ENCODE results near the gene OR10H3.
A peak's percentile ranks its signal among the peaks of the same experiment; 100 is the strongest.
"Not testable (repeated sequence)": the region's sequence is repeated elsewhere in the genome, so short reads cannot be mapped to it uniquely, and the experiment has no call there.

OR10H3 gene

GRCh38 chr19:15737722-15738121, at the start of gene OR10H3:
OR10H3 (plus strand) TSS chr19:15737985; CDS start chr19:15741393, 3,408 bp downstream.
- no peak for DNase-seq

- no peak for DNase-seq
These were observed 41.1 kb upstream of the OR10H3 start for GRCh38 chr19:15696654-15697194.

- no peak for DNase-seq
These were observed 35.8 kb upstream of the OR10H3 start for GRCh38 chr19:15701757-15702533.

- DNase-seq = peak; percentile 20 to 25
These were observed 35.3 kb upstream of the OR10H3 start for GRCh38 chr19:15702534-15702930.

- no peak for DNase-seq
These were observed 23.1 kb upstream of the OR10H3 start for GRCh38 chr19:15714638-15715037.

- no peak for DNase-seq
These were observed 22.1 kb upstream of the OR10H3 start for GRCh38 chr19:15715642-15716041.

GRCh38 chr19:15717809-15718208, 20.0 kb upstream of the OR10H3 start:
- DNase-seq = no peak

- DNase-seq = no peak
These were observed 16.5 kb upstream of the OR10H3 start for GRCh38 chr19:15721268-15721667.

GRCh38 chr19:15722956-15723355, 14.8 kb upstream of the OR10H3 start:
- no peak for DNase-seq

GRCh38 chr19:15727724-15728123, 10.1 kb upstream of the OR10H3 start, which contains the start of gene OR10H2:
OR10H2 (plus strand) TSS chr19:15728024; CDS start chr19:15728044, 20 bp downstream.
- DNase-seq = no peak

GRCh38 chr19:15730538-15730937, 7.2 kb upstream of the OR10H3 start:
- DNase-seq = no peak

- DNase-seq = no peak
These were observed 5.4 kb upstream of the OR10H3 start for GRCh38 chr19:15732388-15732787.

GRCh38 chr19:15733895-15734294, 3.9 kb upstream of the OR10H3 start:
- DNase-seq = no peak

GRCh38 chr19:15740785-15741184, 3.0 kb downstream of the OR10H3 start:
- no peak for DNase-seq

GRCh38 chr19:15748239-15748638, 10.5 kb downstream of the OR10H3 start:
- DNase-seq = no peak

GRCh38 chr19:15758379-15758778, 20.6 kb downstream of the OR10H3 start:
- no peak for DNase-seq

- DNase-seq = no peak
These were observed 22.3 kb downstream of the OR10H3 start for GRCh38 chr19:15759962-15760565.

GRCh38 chr19:15769586-15769985, 31.8 kb downstream of the OR10H3 start:
- DNase-seq = no peak

GRCh38 chr19:15774159-15774558, 36.4 kb downstream of the OR10H3 start:
- not testable (repeated sequence) for DNase-seq

GRCh38 chr19:15775249-15775648, 37.5 kb downstream of the OR10H3 start:
- no peak for DNase-seq

- no peak for DNase-seq
These were observed 38.5 kb downstream of the OR10H3 start for GRCh38 chr19:15776264-15776663.

- no peak for DNase-seq
These were observed 39.5 kb downstream of the OR10H3 start for GRCh38 chr19:15776991-15777970.

All from CD4-positive, alpha-beta T cell treated with Interferon alpha-2 for 1 hour (primary cell).